IMR-90 (cell line): Measurements from ENCODE around the gene AUTS2.

ENCODE experiments used
- CTCF ChIP-seq: conservative IDR thresholded peaks from 2 replicates; pipeline ENCODE4 v1.5.1; 2012; ENCODE audit warnings: mild to moderate bottlenecking, low read depth, low read length, improper control_type of control experiment
- MAFK ChIP-seq: IDR thresholded peaks from 2 replicates; pipeline ENCODE4 v1.6.1; 2012; ENCODE audit warnings: low read depth, low read length, improper control_type of control experiment
- POLR2A ChIP-seq: IDR thresholded peaks from 2 replicates; pipeline ENCODE4 v1.6.1; 2012; ENCODE audit warnings: mild to moderate bottlenecking, low read depth, low read length
- RFX5 ChIP-seq: IDR thresholded peaks from 2 replicates; pipeline ENCODE4 v1.8.0; 2012; ENCODE audit warnings: low read depth, mild to moderate bottlenecking, low read length, moderate library complexity

GRCh38 chr7:69756235-69756634, 158.0 kb downstream of the AUTS2 start:
- TF ChIP-seq POLR2A (no peak), CTCF (no peak), MAFK (no peak), RFX5 (no peak)
